ENCODE data around the gene CAMKMT.

Gene CAMKMT

GRCh38 chr2:44807201-44808025 lies 445.7 kb downstream of the CAMKMT start:
- no peak for FAIRE-seq

- no peak for FAIRE-seq
Observed at GRCh38 chr2:44810892-44811530, 449.3 kb downstream of the CAMKMT start.

GRCh38 chr2:44813165-44813564 lies 451.4 kb downstream of the CAMKMT start:
- no peak for FAIRE-seq

- FAIRE-seq, result no peak
Observed at GRCh38 chr2:44813658-44814057, 451.9 kb downstream of the CAMKMT start.

- no peak for FAIRE-seq
Observed at GRCh38 chr2:44817256-44817655, 455.5 kb downstream of the CAMKMT start.

GRCh38 chr2:44817673-44818335 lies 456.1 kb downstream of the CAMKMT start:
- no peak for FAIRE-seq

GRCh38 chr2:44819061-44819460 lies 457.3 kb downstream of the CAMKMT start:
- no peak for FAIRE-seq

GRCh38 chr2:44821500-44821899 lies 459.8 kb downstream of the CAMKMT start:
- no peak for FAIRE-seq

- no peak for FAIRE-seq
Observed at GRCh38 chr2:44822174-44822573, 460.4 kb downstream of the CAMKMT start.
